K562 (cell line): ENCODE measurements around the gene STC2.

Experiments
- ARID1B ChIP-seq: fragments of 450-650 bp; IDR thresholded peaks from 2 replicates; pipeline ENCODE4 v1.6.1; 2016; ENCODE audit warnings: antibody characterized with exemption, mild to moderate bottlenecking, inconsistent platforms
- BHLHE40 ChIP-seq: IDR thresholded peaks from 2 replicates; pipeline ENCODE4 v1.6.1; 2011; ENCODE audit warnings: low read length, improper control_type of control experiment
- EZH2 ChIP-seq: IDR thresholded peaks from 2 replicates; pipeline ENCODE4 v1.6.1; 2012; ENCODE audit warnings: low read depth, mild to moderate bottlenecking, inconsistent platforms, low read length, borderline replicate concordance
- GABPA ChIP-seq: fragments of 200-800 bp; sonication (Bioruptor generic); conservative IDR thresholded peaks from 2 replicates; pipeline ENCODE4 v1.6.1; 2016; ENCODE audit warnings: low read depth, missing genetic modification characterization, missing compliant biosample characterization
- HDAC6 ChIP-seq: IDR thresholded peaks from 2 replicates; pipeline ENCODE4 v1.6.1; 2012; ENCODE audit warnings: low read depth, mild to moderate bottlenecking, control low read depth, inconsistent platforms, low read length, moderate library complexity
- NBN ChIP-seq: fragments of 450-650 bp; IDR thresholded peaks from 2 replicates; pipeline ENCODE4 v1.6.1; 2016; ENCODE audit warnings: low read depth, mild to moderate bottlenecking
- NFYB ChIP-seq: IDR thresholded peaks from 2 replicates; pipeline ENCODE4 v1.6.1; 2011; ENCODE audit warnings: mild to moderate bottlenecking, moderate library complexity; ENCODE audit not compliant: insufficient read length; ENCODE audit errors: extremely low read depth
- POLR2A ChIP-seq: fragments of 450-650 bp; conservative IDR thresholded peaks from 2 replicates; pipeline ENCODE4 v1.6.1; 2016
- SMAD3 ChIP-seq: fragments of 450-650 bp; formaldehyde crosslinking; conservative IDR thresholded peaks from 2 replicates; pipeline ENCODE4 v1.4.0; 2020; ENCODE audit warnings: mild to moderate bottlenecking
- TAF1 ChIP-seq: IDR thresholded peaks from 2 replicates; pipeline ENCODE4 v1.6.1; 2011; ENCODE audit warnings: mild to moderate bottlenecking, low read length, moderate library complexity; ENCODE audit not compliant: insufficient read depth, control insufficient read depth, severe bottlenecking; ENCODE audit errors: extremely low read depth
- TEAD4 ChIP-seq, 2 experiments: sonication (generic) in 1 of 2; formaldehyde crosslinking in 1 of 2; IDR thresholded peaks; 2 replicates each; pipeline versions ENCODE4 v1.6.1 to v1.8.0; 2012 to 2022; ENCODE audit warnings: borderline replicate concordance in 1 of 2, inconsistent platforms in 1 of 2, low read length in 1 of 2, mild to moderate bottlenecking in 1 of 2, missing genetic modification reagents in 1 of 2
- TF ChIP-seq, protein P1 (sequence below), 3 experiments: IDR thresholded peaks in 2 of 3; conservative IDR thresholded peaks in 1 of 3; 2 replicates each; pipeline ENCODE4 v1.5.1; 2011 to 2012; ENCODE audit warnings: low read length in 3 of 3, mild to moderate bottlenecking in 3 of 3, control low read depth in 2 of 3, improper control_type of control experiment in 1 of 3, inconsistent platforms in 1 of 3, low read depth in 1 of 3, mixed read lengths in 1 of 3, moderate library complexity in 1 of 3; ENCODE audit not compliant: insufficient read depth in 2 of 3
- TF ChIP-seq, protein P2 (sequence below): sonication (generic); formaldehyde crosslinking; IDR thresholded peaks from 2 replicates; pipeline ENCODE4 v1.8.0; 2022; ENCODE audit warnings: mild to moderate bottlenecking, missing genetic modification reagents
- TF ChIP-seq, protein P3 (sequence below): sonication (generic); formaldehyde crosslinking; IDR thresholded peaks from 2 replicates; pipeline ENCODE4 v1.8.1; 2023; ENCODE audit warnings: mild to moderate bottlenecking, missing genetic modification reagents

DNA sequence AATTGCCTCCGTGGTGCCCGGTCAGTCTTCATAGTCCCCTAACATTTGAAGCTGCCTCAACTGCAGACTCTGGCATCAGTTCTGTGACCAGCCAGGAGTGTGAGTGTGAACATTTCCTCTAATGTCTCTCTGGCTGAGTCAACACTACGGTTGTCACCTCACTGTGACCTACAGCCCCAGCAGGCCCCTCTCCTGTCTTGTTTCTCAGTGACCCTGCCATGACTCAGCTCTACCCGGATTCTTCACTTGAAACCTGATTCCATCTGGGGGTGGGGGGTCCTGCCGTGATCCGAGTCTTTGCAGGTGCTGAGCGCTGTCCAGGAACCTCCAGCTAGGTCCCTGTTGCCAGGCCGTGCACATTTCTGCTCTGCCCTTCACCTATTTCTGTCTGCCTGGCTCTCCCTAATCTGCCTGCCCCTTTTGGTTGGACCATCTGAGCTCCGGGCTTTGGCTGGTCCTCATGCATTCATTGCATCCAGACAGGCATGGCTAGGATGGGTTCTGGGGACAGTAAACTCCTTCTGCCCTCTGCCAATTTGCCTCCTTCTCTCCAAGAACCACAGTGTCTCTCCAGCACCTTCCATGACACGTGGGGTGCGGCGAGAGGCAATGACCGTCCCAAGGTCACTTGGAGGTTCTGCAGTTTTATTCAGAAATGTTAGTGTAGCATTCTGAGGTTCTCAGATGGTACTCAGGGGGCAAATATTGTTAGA, 24.2 kb downstream of the STC2 start:
- TF ChIP-seq, protein P1, sequence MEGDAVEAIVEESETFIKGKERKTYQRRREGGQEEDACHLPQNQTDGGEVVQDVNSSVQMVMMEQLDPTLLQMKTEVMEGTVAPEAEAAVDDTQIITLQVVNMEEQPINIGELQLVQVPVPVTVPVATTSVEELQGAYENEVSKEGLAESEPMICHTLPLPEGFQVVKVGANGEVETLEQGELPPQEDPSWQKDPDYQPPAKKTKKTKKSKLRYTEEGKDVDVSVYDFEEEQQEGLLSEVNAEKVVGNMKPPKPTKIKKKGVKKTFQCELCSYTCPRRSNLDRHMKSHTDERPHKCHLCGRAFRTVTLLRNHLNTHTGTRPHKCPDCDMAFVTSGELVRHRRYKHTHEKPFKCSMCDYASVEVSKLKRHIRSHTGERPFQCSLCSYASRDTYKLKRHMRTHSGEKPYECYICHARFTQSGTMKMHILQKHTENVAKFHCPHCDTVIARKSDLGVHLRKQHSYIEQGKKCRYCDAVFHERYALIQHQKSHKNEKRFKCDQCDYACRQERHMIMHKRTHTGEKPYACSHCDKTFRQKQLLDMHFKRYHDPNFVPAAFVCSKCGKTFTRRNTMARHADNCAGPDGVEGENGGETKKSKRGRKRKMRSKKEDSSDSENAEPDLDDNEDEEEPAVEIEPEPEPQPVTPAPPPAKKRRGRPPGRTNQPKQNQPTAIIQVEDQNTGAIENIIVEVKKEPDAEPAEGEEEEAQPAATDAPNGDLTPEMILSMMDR (IDR thresholded peaks at IDR 0.05 in 2 of 3, conservative IDR thresholded peaks at IDR 0.05 in 1 of 3; ENCODE audit: insufficient read depth in 2 of 3, low read depth in 1 of 3, low read length in 3 of 3): no peak
- TF ChIP-seq ARID1B (peak; percentile 70; the same call in 1 of the 2 replicates), EZH2 (no peak), HDAC6 (no peak), GABPA (tag) (no peak), TAF1 (no peak), SMAD3 (no peak), NBN (no peak), NFYB (no peak), POLR2A (no peak), TEAD4 (IDR thresholded peaks at IDR 0.05; ENCODE audit: low read length) (no peak), TEAD4 (CRISPR knock-in tag; IDR thresholded peaks at IDR 0.05; ENCODE audit: borderline replicate concordance) (no peak), BHLHE40 (no peak)
- TF ChIP-seq, protein P2, sequence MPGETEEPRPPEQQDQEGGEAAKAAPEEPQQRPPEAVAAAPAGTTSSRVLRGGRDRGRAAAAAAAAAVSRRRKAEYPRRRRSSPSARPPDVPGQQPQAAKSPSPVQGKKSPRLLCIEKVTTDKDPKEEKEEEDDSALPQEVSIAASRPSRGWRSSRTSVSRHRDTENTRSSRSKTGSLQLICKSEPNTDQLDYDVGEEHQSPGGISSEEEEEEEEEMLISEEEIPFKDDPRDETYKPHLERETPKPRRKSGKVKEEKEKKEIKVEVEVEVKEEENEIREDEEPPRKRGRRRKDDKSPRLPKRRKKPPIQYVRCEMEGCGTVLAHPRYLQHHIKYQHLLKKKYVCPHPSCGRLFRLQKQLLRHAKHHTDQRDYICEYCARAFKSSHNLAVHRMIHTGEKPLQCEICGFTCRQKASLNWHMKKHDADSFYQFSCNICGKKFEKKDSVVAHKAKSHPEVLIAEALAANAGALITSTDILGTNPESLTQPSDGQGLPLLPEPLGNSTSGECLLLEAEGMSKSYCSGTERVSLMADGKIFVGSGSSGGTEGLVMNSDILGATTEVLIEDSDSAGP (CRISPR knock-in tag): no peak
- TF ChIP-seq, protein P3, sequence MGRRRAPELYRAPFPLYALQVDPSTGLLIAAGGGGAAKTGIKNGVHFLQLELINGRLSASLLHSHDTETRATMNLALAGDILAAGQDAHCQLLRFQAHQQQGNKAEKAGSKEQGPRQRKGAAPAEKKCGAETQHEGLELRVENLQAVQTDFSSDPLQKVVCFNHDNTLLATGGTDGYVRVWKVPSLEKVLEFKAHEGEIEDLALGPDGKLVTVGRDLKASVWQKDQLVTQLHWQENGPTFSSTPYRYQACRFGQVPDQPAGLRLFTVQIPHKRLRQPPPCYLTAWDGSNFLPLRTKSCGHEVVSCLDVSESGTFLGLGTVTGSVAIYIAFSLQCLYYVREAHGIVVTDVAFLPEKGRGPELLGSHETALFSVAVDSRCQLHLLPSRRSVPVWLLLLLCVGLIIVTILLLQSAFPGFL: no peak
